OCI-LY3 (cell line): ENCODE measurements around the gene FLYWCH1.
A peak's percentile ranks its signal among the peaks of the same experiment; 100 is the strongest.

Experiments used
- H2AFZ ChIP-seq: fragments of 200-600, 300-600 bp; shearing (Covaris generic); 2 replicates; pipeline ENCODE4 v1.6.0; 2014; ENCODE audit warnings: antibody characterized with exemption, low read depth, low read length
- H3K27ac ChIP-seq: fragments of 200-600, 300-600 bp; sonication (generic); 2 replicates; pipeline ENCODE4 v1.5.1; 2014; ENCODE audit warnings: mild to moderate bottlenecking, low read length, moderate library complexity, mixed read lengths
- H3K27me3 ChIP-seq: fragments of 200-600, 300-600 bp; sonication (generic); 2 replicates; pipeline ENCODE4 v1.6.1; 2014; ENCODE audit warnings: low read depth, low read length, mixed read lengths
- H3K36me3 ChIP-seq: fragments of 200-600, 300-600 bp; sonication (generic); replicated peaks from 2 replicates; pipeline ENCODE3; 2014; ENCODE audit warnings: low read depth, low read length, mixed read lengths
- H3K4me1 ChIP-seq: fragments of 300-600, 200-600 bp; sonication (generic); 2 replicates; pipeline ENCODE4 v1.6.1; 2014; ENCODE audit warnings: low read length, mixed read lengths
- H3K4me2 ChIP-seq: fragments of 200-600, 300-600 bp; sonication (generic); 2 replicates; pipeline ENCODE4 v1.6.1; 2014; ENCODE audit warnings: low read length, mixed read lengths
- H3K4me3 ChIP-seq: fragments of 300-600, 200-600 bp; sonication (generic); 2 replicates; pipeline ENCODE4 v1.5.1; 2014; ENCODE audit warnings: antibody characterized with exemption, mild to moderate bottlenecking, low read length, moderate library complexity
- H3K79me2 ChIP-seq: fragments of 300-600, 200-600 bp; shearing (Covaris generic); 2 replicates; pipeline ENCODE4 v1.6.1; 2014; ENCODE audit warnings: mild to moderate bottlenecking, low read length, mixed read lengths
- H3K9ac ChIP-seq: fragments of 300-600, 200-600 bp; shearing (Covaris generic); 2 replicates; pipeline ENCODE4 v1.6.0; 2014; ENCODE audit warnings: mild to moderate bottlenecking, low read length, moderate library complexity
- H3K9me3 ChIP-seq: fragments of 200-600, 300-600 bp; shearing (Covaris generic); 2 replicates; pipeline ENCODE4 v1.6.1; 2014; ENCODE audit warnings: low read length, mixed read lengths; ENCODE audit not compliant: insufficient read depth
- H4K20me1 ChIP-seq: fragments of 200-600, 300-600 bp; sonication (generic); 2 replicates; pipeline ENCODE4 v1.6.1; 2016; ENCODE audit warnings: low read length, mixed read lengths; ENCODE audit not compliant: insufficient read depth
- EZH2phosphoT487 ChIP-seq: fragments of 200-600 bp; shearing (Covaris generic); IDR thresholded peaks from 2 replicates; pipeline ENCODE4 v1.6.1; 2018; ENCODE audit warnings: antibody characterized with exemption, mixed run types, low read depth
- TF ChIP-seq, protein P1 (sequence below): fragments of 200-600, 300-600 bp; sonication (generic); IDR thresholded peaks from 2 replicates; pipeline ENCODE4 v1.5.1; 2014; ENCODE audit warnings: antibody characterized with exemption, low read length, low read depth

The FLYWCH1 gene

DNA sequence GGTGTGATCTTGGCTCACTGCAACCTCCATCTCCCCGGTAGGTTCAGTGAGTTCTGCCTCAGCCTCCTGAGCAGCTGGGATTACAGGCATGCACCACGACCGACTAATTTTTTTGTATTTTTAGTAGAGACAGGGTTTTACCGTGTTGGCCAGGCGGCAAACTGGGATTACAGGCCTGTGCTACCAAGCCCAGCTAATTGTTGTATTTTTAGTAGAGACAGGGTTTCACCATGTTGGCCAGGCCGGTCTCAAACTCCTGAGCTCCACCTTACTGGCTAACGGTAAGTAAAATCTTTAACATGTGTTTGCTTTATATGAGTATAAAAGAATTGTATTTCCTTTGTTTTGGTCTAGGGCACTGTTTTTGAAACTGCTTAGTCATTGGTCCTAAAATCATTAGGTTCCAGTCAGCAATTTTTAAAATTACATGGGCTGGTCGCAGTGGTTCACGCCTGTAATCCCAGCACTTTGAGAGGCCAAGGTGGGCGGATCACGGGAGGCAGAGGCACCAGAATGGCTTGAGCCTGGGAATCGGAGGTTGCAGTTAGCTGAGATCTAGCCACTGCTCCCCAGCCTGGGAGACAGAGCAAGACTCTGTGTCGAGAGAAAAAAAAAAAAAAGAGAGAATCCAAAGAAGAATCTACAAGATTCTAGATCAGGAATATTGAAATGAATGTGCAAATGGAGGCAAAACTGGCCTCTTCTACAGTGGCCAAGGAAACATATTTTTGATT is 3.6 kb downstream of the FLYWCH1 start:
- TF ChIP-seq, protein P1, sequence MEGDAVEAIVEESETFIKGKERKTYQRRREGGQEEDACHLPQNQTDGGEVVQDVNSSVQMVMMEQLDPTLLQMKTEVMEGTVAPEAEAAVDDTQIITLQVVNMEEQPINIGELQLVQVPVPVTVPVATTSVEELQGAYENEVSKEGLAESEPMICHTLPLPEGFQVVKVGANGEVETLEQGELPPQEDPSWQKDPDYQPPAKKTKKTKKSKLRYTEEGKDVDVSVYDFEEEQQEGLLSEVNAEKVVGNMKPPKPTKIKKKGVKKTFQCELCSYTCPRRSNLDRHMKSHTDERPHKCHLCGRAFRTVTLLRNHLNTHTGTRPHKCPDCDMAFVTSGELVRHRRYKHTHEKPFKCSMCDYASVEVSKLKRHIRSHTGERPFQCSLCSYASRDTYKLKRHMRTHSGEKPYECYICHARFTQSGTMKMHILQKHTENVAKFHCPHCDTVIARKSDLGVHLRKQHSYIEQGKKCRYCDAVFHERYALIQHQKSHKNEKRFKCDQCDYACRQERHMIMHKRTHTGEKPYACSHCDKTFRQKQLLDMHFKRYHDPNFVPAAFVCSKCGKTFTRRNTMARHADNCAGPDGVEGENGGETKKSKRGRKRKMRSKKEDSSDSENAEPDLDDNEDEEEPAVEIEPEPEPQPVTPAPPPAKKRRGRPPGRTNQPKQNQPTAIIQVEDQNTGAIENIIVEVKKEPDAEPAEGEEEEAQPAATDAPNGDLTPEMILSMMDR, result no peak
- no peak for TF ChIP-seq EZH2phosphoT487
- H3K9ac ChIP-seq, result no peak overlapping the region
- no peak overlapping the region for H3K27ac ChIP-seq

DNA sequence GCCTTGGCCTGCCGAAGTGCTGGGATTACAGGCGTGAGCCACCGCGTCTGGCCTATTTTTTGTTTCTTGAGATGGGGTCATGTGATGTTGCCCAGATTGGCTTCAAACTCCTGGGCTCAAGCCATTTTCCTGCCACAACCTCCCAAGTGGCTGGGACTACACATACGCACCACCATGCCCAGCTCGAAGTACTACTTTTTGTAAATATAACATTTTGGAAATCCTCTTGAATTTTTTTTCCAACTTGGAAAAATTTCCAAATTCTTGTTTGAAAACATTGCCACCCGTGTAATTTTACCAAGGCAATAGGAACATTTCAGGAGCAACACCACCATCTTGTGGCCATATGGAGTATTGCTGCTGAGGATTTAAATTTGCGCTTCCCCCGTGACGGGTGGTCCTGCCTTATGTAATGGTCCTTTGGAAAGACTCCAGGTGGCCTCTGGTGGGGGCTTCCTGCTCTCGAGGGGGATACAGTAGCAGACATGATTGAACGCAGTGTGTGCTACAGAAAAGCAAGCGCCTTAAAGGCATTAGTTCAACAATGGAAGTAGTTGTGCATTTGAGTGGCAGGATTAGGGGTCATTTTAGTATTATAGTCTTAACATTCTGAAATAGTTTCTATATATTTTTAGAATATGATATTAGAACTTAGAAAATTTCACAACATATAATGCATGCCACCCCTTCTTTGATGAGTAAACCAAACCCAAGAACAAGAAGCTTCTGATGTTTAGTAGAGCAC is 8.0 kb downstream of the FLYWCH1 start:
- no peaks in the 10 kb centered on the region for H3K27me3 ChIP-seq
- H2AFZ ChIP-seq, result no peak overlapping the region
- H3K4me3 ChIP-seq, result no peak overlapping the region
- H3K4me1 ChIP-seq, result no peaks in the 10 kb centered on the region
- no peaks in the 10 kb centered on the region for H3K79me2 ChIP-seq
- no peaks in the 10 kb centered on the region for H3K9me3 ChIP-seq
- H3K27ac ChIP-seq, result no peak overlapping the region
- peaks cover 3% of the 10 kb centered on the region for H3K36me3 ChIP-seq
- TF ChIP-seq EZH2phosphoT487, result no peak
- TF ChIP-seq, protein P1, result peak; percentile 84
- no peak overlapping the region for H3K9ac ChIP-seq
- H3K4me2 ChIP-seq, result no peak overlapping the region
- no peaks in the 10 kb centered on the region for H4K20me1 ChIP-seq

More for the DNA sequence above, 3.6 kb downstream of the FLYWCH1 start:
- Histone ChIP-seq H2AFZ (no peak overlapping the region), H3K9me3 (no peaks in the 10 kb centered on the region), H3K4me1 (peaks cover 10% of the 10 kb centered on the region), H3K27me3 (no peaks in the 10 kb centered on the region; the same call in 1 of the 2 replicates), H3K4me3 (no peak overlapping the region), H3K36me3 (peaks cover 8% of the 10 kb centered on the region), H3K4me2 (no peak overlapping the region), H3K79me2 (peaks cover 10% of the 10 kb centered on the region), H4K20me1 (no peaks in the 10 kb centered on the region)

DNA sequence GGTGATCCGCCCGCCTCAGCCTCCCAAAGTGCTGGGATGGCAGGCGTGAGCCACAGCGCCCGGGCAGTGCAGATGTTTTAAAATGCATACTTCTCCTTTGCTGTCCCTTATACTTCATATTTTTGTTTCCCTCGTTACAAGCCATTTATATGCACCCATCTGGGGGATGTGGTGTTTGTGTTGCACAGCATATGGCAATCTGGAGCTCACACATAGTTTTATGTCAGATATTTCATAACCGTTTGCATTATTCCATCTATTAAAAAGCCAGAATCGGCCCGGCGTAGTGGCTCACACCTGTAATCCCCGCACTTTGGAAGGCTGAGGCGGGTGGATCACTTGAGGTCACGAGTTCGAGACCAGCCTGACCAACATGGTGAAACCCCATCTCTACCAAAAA is 11.8 kb downstream of the FLYWCH1 start:
- Histone ChIP-seq H3K9ac (no peak overlapping the region), H3K36me3 (no peaks in the 10 kb centered on the region), H3K4me2 (no peak overlapping the region)

More for the DNA sequence above, 11.8 kb downstream of the FLYWCH1 start:
- no peaks in the 10 kb centered on the region for H3K27me3 ChIP-seq
- H3K4me1 ChIP-seq, result peaks cover 10% of the 10 kb centered on the region
- H3K4me3 ChIP-seq, result no peak overlapping the region
- H3K9me3 ChIP-seq, result no peaks in the 10 kb centered on the region
- no peak overlapping the region for H3K27ac ChIP-seq
- H2AFZ ChIP-seq, result no peak overlapping the region
- no peaks in the 10 kb centered on the region for H4K20me1 ChIP-seq
- TF ChIP-seq, protein P1, result no peak
- no peak for TF ChIP-seq EZH2phosphoT487
- no peaks in the 10 kb centered on the region for H3K79me2 ChIP-seq
